GM12878 (cell line): ENCODE data around the gene ZXDC. TPM values are rescaled to one million over a fixed set of nuclear protein-coding genes. Genes with fewer than 3 reads are reported as not detected.

ENCODE experiments used
- ATAC-seq: fragments of 200-7000 bp; cut with Tn5 transposase; 3 replicates; pipeline ENCODE4 v1.9.1; 2020; ENCODE audit warnings: mild to moderate bottlenecking, moderate library complexity
- BruUV-seq: library from RNA; stranded (reverse); fragments of 400-500 nt; replicated peaks from 2 replicates; lab custom pipeline; 2021; lab: Mats Ljungman, UMichigan
- CTCF ChIA-PET: fragments of 300-600 bp; sonication (Branson Sonifier 250); formaldehyde crosslinking; extraction: SDS; loops from one replicate; lab custom pipeline; 2021; ENCODE audit warnings: inconsistent platforms; lab: Yijun Ruan, JAX
- POLR2A ChIA-PET: fragments of 350-600 bp; formaldehyde crosslinking; extraction: SDS; loops from one replicate; lab custom pipeline; 2021; ENCODE audit warnings: inconsistent platforms; lab: Charles Lee
- RAD21 ChIA-PET: fragments of 300-600 bp; sonication (Branson Sonifier 250); formaldehyde crosslinking; loops from one replicate; lab custom pipeline; 2023; ENCODE audit warnings: antibody characterized with exemption; ENCODE audit not compliant: unreplicated experiment; lab: Charles Lee
- SMC1A ChIA-PET: fragments of 300-600 bp; sonication (Branson Sonifier 250); formaldehyde crosslinking; loops from one replicate; lab custom pipeline; 2023; ENCODE audit not compliant: unreplicated experiment, uncharacterized antibody; lab: Charles Lee
- DNase-seq: peaks from one replicate; pipeline ENCODE4 v3.0.0-alpha.2; 2011; ENCODE audit warnings: low read depth, low spot score
- FAIRE-seq: peaks from 3 replicates; lab custom pipeline; 2011; peaks lifted over from hg19 to GRCh38; lab: Jason Lieb, UNC
- H2AFZ ChIP-seq: 2 replicates; pipeline ENCODE4 v1.6.0; 2011; ENCODE audit warnings: low read depth, low read length, control low read depth; ENCODE audit not compliant: control insufficient read depth
- H3K27ac ChIP-seq: 2 replicates; pipeline ENCODE4 v1.5.1; 2011; ENCODE audit warnings: control low read depth; ENCODE audit not compliant: control insufficient read depth, insufficient read depth
- H3K27me3 ChIP-seq, 2 experiments: replicated peaks in 1 of 2; 2 replicates each; pipeline versions ENCODE4 v1.6.0 to v1.6.1; 2011; ENCODE audit warnings: low read length in 1 of 2; ENCODE audit not compliant: control insufficient read depth in 2 of 2, insufficient read depth in 2 of 2
- H3K36me3 ChIP-seq, 2 experiments: 2 replicates each; pipeline ENCODE4 v1.5.1; 2011; ENCODE audit warnings: low read length in 1 of 2; ENCODE audit not compliant: control insufficient read depth in 2 of 2, insufficient read depth in 2 of 2
- H3K4me1 ChIP-seq: 2 replicates; pipeline ENCODE4 v1.6.1; 2011; ENCODE audit warnings: mild to moderate bottlenecking, low read length, moderate library complexity, mixed read lengths; ENCODE audit not compliant: control insufficient read depth, insufficient read depth
- H3K4me2 ChIP-seq: 2 replicates; pipeline ENCODE4 v1.6.0; 2011; ENCODE audit warnings: control low read depth; ENCODE audit not compliant: control insufficient read depth, insufficient read depth
- H3K4me3 ChIP-seq: fragments of 200-600 bp; sonication (generic); 2 replicates; pipeline ENCODE4 v1.5.1; 2016
- H3K79me2 ChIP-seq: 2 replicates; pipeline ENCODE4 v1.6.0; 2011; ENCODE audit warnings: low read length; ENCODE audit not compliant: control insufficient read depth, insufficient read depth
- H3K9ac ChIP-seq: 2 replicates; pipeline ENCODE4 v1.8.0; 2011; ENCODE audit warnings: low read length, control low read depth, mixed read lengths; ENCODE audit not compliant: control insufficient read depth, insufficient read depth
- H3K9me3 ChIP-seq: replicated peaks from 3 replicates; pipeline ENCODE4 v1.5.1; 2011; ENCODE audit warnings: mild to moderate bottlenecking, low read length; ENCODE audit not compliant: control insufficient read depth, insufficient read depth
- H4K20me1 ChIP-seq: 2 replicates; pipeline ENCODE4 v1.6.0; 2011; ENCODE audit not compliant: control insufficient read depth, insufficient read depth
- FOXM1 ChIP-seq: IDR thresholded peaks from 2 replicates; pipeline ENCODE4 v1.6.1; 2012; ENCODE audit warnings: low read depth, mild to moderate bottlenecking, inconsistent platforms, low read length, moderate library complexity
- POLR2AphosphoS2 ChIP-seq: IDR thresholded peaks from 2 replicates; pipeline ENCODE4 v1.6.1; 2011; ENCODE audit warnings: low read depth, mild to moderate bottlenecking, low read length, improper control_type of control experiment, moderate library complexity
- RCOR1 ChIP-seq: conservative IDR thresholded peaks from 2 replicates; pipeline ENCODE4 v1.6.1; 2012; ENCODE audit warnings: low read depth, low read length, improper control_type of control experiment
- SP1 ChIP-seq: IDR thresholded peaks from one replicate; pipeline ENCODE4 v1.6.1; 2011; ENCODE audit warnings: low read depth, low read length
- ZNF384 ChIP-seq: IDR thresholded peaks from 2 replicates; pipeline ENCODE4 v1.6.1; 2012; ENCODE audit warnings: low read depth, mild to moderate bottlenecking, low read length, improper control_type of control experiment, borderline replicate concordance
- WGBS: methylation state at CpG from one replicate; pipeline ENCODE4 v1.1.6; 2016; ENCODE audit warnings: low lambda C conversion rate; ENCODE audit not compliant: insufficient replicate concordance, insufficient coverage; ENCODE audit errors: missing lambda C conversion rate; 5-methylcytosine and 5-hydroxymethylcytosine counted together
- in situ Hi-C: fragments of 300-500 bp; cut with MboI; formaldehyde crosslinking; loops from 9 replicates; pipeline ENCODE4 v1.14.3; 2018; ENCODE audit warnings: mixed read lengths
- intact Hi-C: fragments of 100-400 bp; cut with micrococcal nuclease; formaldehyde crosslinking; loops from one replicate; pipeline ENCODE4 v1.14.2; 2022; ENCODE audit not compliant: unreplicated experiment
- polyA plus RNA-seq, 11 experiments: library from polyadenylated mRNA; depleted of rRNA in 4 of 11; unstranded in 6 of 11; stranded (reverse) in 5 of 11; fragments of >200 nt; fragmentation: Nextera tagmentation in 4 of 11; fragmentation: Illumina TruSeq in 1 of 11; extraction: Ambion mirVana in 4 of 11; extraction: Trizol in 1 of 11; gene quantifications; 1 replicate in 1 of 11; 2 replicates in 10 of 11; pipeline versions ENCODE4 v1.2.1 to v1.2.3, GENCODE V29; 2011 to 2016; ENCODE audit warnings: inconsistent platforms in 2 of 11, missing spikeins in 2 of 11, low read depth in 1 of 11
- total RNA-seq, 4 experiments: library from RNA; depleted of rRNA in 3 of 4; stranded (reverse); fragments of >200 nt in 3 of 4; fragmentation: Illumina TruSeq in 1 of 4; extraction: Trizol in 1 of 4; gene quantifications; 2 replicates each; pipeline versions ENCODE4 v1.2.1 to v1.2.3, GENCODE V29; 2013 to 2021
- TF ChIP-seq, protein P1 (sequence below): IDR thresholded peaks from 2 replicates; pipeline ENCODE4 v1.6.1; 2012; ENCODE audit warnings: mild to moderate bottlenecking, low read depth, low read length
- TF ChIP-seq, protein P2 (sequence below): fragments of 450-650 bp; formaldehyde crosslinking; IDR thresholded peaks from 2 replicates; pipeline ENCODE4 v1.5.0; 2022; ENCODE audit warnings: mild to moderate bottlenecking, missing genetic modification characterization
- TF ChIP-seq, protein P3 (sequence below): fragments of 450-650 bp; IDR thresholded peaks from 2 replicates; pipeline ENCODE4 v1.6.1; 2016; ENCODE audit warnings: mild to moderate bottlenecking

Gene ZXDC
- total and polyA plus RNA-seq, 10 of the 15 experiments (the other 5 are each of a cell fraction or from before 2014, with no cell fraction given) = 0.72 to 15.3 (median 8.5) TPM

DNA sequence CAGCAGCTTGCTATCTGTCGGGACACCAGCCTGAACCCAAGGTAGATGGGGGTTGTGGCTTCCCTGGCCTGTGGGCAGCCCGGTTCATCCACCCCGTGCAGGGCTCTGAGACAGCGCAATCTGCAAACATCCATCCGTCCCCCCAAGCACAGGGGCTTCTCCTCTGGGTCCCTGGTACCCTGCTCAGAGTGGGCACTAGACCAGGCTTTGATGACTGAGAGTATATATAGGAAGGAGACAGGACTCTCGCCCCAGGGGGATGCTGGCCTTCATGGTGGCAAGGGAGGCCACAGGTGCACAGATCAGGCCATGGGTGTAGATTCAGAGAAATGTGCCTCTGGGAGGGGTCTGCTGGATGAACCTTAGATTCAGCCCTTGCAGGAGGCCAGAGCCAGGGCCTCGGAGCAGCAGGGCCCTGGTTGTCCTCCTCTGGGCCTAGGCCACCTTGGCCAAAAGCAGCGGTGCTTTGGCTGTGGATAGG lies 40.7 kb downstream of the ZXDC start:
- CTCF ChIA-PET = no interaction called here
- no peak for TF ChIP-seq ZNF384
- TF ChIP-seq, protein P1, sequence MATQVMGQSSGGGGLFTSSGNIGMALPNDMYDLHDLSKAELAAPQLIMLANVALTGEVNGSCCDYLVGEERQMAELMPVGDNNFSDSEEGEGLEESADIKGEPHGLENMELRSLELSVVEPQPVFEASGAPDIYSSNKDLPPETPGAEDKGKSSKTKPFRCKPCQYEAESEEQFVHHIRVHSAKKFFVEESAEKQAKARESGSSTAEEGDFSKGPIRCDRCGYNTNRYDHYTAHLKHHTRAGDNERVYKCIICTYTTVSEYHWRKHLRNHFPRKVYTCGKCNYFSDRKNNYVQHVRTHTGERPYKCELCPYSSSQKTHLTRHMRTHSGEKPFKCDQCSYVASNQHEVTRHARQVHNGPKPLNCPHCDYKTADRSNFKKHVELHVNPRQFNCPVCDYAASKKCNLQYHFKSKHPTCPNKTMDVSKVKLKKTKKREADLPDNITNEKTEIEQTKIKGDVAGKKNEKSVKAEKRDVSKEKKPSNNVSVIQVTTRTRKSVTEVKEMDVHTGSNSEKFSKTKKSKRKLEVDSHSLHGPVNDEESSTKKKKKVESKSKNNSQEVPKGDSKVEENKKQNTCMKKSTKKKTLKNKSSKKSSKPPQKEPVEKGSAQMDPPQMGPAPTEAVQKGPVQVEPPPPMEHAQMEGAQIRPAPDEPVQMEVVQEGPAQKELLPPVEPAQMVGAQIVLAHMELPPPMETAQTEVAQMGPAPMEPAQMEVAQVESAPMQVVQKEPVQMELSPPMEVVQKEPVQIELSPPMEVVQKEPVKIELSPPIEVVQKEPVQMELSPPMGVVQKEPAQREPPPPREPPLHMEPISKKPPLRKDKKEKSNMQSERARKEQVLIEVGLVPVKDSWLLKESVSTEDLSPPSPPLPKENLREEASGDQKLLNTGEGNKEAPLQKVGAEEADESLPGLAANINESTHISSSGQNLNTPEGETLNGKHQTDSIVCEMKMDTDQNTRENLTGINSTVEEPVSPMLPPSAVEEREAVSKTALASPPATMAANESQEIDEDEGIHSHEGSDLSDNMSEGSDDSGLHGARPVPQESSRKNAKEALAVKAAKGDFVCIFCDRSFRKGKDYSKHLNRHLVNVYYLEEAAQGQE = no peak
- TF ChIP-seq, all 136 proteins: peak for 0
- no peak overlapping the region for H3K9ac ChIP-seq
- intact Hi-C loops (no loop called here), in situ Hi-C loops (no loop called here)
- SMC1A ChIA-PET = no interaction called here
- H3K27me3 ChIP-seq = no peaks in the 10 kb centered on the region
- RAD21 ChIA-PET = interaction anchor here (1.0 kb wide), 1 partner anchor 37 kb away, joined by 3 read pairs; no protein-coding TSS in a partner anchor
- H3K27ac ChIP-seq = no peak overlapping the region
- BruUV-seq = no TSS peak
- H3K9me3 ChIP-seq = no peaks in the 10 kb centered on the region
- H3K4me1 ChIP-seq = peaks cover 8% of the 10 kb centered on the region
- POLR2A ChIA-PET = interaction anchor here (0.6 kb wide), 1 partner anchor 189 kb away, joined by 3 read pairs; no protein-coding TSS in a partner anchor
- H4K20me1 ChIP-seq = no peaks in the 10 kb centered on the region
- H2AFZ ChIP-seq = no peak overlapping the region
- DNase-seq (no peak), FAIRE-seq (no peak), ATAC-seq (no peak)
- H3K4me3 ChIP-seq = no peak overlapping the region
- H3K4me2 ChIP-seq = no peak overlapping the region
- peaks cover 0 to 2% of the 10 kb centered on the region in 2 experiments; a peak in 2 of 4 replicates for H3K36me3 ChIP-seq
- no peaks in the 10 kb centered on the region for H3K79me2 ChIP-seq
- WGBS = 86% methylated on average over 8 of the region's 8 CpGs

DNA sequence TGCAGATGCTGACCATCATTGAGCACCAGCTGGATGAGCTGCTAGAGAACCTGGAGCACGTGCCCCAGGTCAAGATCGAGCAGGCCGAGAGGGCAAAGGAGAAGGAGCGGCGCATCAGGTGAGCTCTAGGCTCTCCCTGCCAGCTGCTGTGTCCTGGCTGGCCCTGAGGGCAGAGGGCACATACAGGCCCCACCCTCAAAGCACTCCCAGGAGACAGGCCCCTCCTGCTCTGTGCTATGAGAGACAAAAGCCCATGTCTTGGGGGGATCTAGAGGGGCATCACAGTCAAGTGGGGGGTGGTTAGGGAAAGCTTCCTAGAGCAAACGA lies 41.5 kb downstream of the ZXDC start:
- no TSS peak for BruUV-seq
- CTCF ChIA-PET = no interaction called here
- intact Hi-C loops (no loop called here), in situ Hi-C loops (no loop called here)
- no peak overlapping the region for H2AFZ ChIP-seq
- FAIRE-seq = no peak
- no peaks in the 10 kb centered on the region for H3K27me3 ChIP-seq
- peaks cover 8% of the 10 kb centered on the region for H3K4me1 ChIP-seq
- H3K4me3 ChIP-seq = no peak overlapping the region
- POLR2A ChIA-PET = no interaction called here
- RAD21 ChIA-PET = interaction anchor here (1.0 kb wide), 1 partner anchor 37 kb away, joined by 3 read pairs; no protein-coding TSS in a partner anchor
- ATAC-seq = no peak
- WGBS = 92% methylated on average over 6 of the region's 6 CpGs
- SMC1A ChIA-PET = no interaction called here
- no peak overlapping the region for H3K9ac ChIP-seq
- no peak for DNase-seq
- no peaks in the 10 kb centered on the region for H3K9me3 ChIP-seq
- H3K27ac ChIP-seq = no peak overlapping the region
- no peaks in the 10 kb centered on the region for H3K79me2 ChIP-seq
- H3K4me2 ChIP-seq = no peak overlapping the region
- H3K36me3 ChIP-seq = peaks cover 0 to 2% of the 10 kb centered on the region in 2 experiments; a peak in 2 of 4 replicates
- no peaks in the 10 kb centered on the region for H4K20me1 ChIP-seq
- TF ChIP-seq, protein P2, sequence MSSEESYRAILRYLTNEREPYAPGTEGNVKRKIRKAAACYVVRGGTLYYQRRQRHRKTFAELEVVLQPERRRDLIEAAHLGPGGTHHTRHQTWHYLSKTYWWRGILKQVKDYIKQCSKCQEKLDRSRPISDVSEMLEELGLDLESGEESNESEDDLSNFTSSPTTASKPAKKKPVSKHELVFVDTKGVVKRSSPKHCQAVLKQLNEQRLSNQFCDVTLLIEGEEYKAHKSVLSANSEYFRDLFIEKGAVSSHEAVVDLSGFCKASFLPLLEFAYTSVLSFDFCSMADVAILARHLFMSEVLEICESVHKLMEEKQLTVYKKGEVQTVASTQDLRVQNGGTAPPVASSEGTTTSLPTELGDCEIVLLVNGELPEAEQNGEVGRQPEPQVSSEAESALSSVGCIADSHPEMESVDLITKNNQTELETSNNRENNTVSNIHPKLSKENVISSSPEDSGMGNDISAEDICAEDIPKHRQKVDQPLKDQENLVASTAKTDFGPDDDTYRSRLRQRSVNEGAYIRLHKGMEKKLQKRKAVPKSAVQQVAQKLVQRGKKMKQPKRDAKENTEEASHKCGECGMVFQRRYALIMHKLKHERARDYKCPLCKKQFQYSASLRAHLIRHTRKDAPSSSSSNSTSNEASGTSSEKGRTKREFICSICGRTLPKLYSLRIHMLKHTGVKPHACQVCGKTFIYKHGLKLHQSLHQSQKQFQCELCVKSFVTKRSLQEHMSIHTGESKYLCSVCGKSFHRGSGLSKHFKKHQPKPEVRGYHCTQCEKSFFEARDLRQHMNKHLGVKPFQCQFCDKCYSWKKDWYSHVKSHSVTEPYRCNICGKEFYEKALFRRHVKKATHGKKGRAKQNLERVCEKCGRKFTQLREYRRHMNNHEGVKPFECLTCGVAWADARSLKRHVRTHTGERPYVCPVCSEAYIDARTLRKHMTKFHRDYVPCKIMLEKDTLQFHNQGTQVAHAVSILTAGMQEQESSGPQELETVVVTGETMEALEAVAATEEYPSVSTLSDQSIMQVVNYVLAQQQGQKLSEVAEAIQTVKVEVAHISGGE = no peak
- TF ChIP-seq POLR2AphosphoS2 = no peak
- TF ChIP-seq FOXM1 = no peak
- no peak for TF ChIP-seq SP1
- TF ChIP-seq, protein P3, sequence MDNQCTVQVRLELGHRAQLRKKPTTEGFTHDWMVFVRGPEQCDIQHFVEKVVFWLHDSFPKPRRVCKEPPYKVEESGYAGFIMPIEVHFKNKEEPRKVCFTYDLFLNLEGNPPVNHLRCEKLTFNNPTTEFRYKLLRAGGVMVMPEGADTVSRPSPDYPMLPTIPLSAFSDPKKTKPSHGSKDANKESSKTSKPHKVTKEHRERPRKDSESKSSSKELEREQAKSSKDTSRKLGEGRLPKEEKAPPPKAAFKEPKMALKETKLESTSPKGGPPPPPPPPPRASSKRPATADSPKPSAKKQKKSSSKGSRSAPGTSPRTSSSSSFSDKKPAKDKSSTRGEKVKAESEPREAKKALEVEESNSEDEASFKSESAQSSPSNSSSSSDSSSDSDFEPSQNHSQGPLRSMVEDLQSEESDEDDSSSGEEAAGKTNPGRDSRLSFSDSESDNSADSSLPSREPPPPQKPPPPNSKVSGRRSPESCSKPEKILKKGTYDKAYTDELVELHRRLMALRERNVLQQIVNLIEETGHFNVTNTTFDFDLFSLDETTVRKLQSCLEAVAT = no peak
- no peak for TF ChIP-seq RCOR1
